Motor neuron (in vitro differentiated cells): ENCODE data around the gene BATF3. TPM values are rescaled to one million over a fixed set of nuclear protein-coding genes. Genes with fewer than 3 reads are reported as not detected.
A peak's percentile ranks its signal among the peaks of the same experiment; 100 is the strongest.
"Not testable (repeated sequence)": the region's sequence is repeated elsewhere in the genome, so short reads cannot be mapped to it uniquely, and the experiment has no call there.

Experiments
- ATAC-seq, 8 experiments: fragments of 200-7000 bp; cut with Tn5 transposase; replicated peaks in 6 of 8; 2 replicates each; pipeline ENCODE4 v1.8.0; 2021; ENCODE audit warnings: mild to moderate bottlenecking in 8 of 8, moderate library complexity in 8 of 8
- H3K27ac ChIP-seq, 2 donors: fragments of 250-450 bp; sonication (Bioruptor Pico); 2 replicates each; pipeline ENCODE4 v1.9.0; 2021; ENCODE audit warnings: antibody characterized with exemption in 2 of 2, mild to moderate bottlenecking in 2 of 2, moderate library complexity in 1 of 2
- H3K4me1 ChIP-seq, 2 donors: fragments of 250-450 bp; sonication (Bioruptor Pico); replicated peaks in 1 of 2; 2 replicates each; pipeline ENCODE4 v1.6.1; 2021; ENCODE audit warnings: antibody characterized with exemption in 2 of 2, mild to moderate bottlenecking in 2 of 2, moderate library complexity in 1 of 2
- H3K4me3 ChIP-seq, 5 donors: fragments of 250-450 bp; sonication (Bioruptor Pico); 2 replicates each; pipeline ENCODE4 v1.9.0; 2021; ENCODE audit warnings: antibody characterized with exemption in 5 of 5, mild to moderate bottlenecking in 5 of 5, moderate library complexity in 4 of 5
- WGBS, 10 experiments: fragments of 450-650 bp; shearing (Covaris generic); methylation state at CpG; one replicate each; pipeline ENCODE4 v1.0.0; 2022; 5-methylcytosine and 5-hydroxymethylcytosine counted together
- in situ Hi-C, 9 experiments: fragments of 400-800 bp; cut with MboI; loops; one replicate each; pipeline ENCODE4 v1.15.0; 2021; ENCODE audit warnings: low sequenced_read_pairs in 9 of 9, low pct_unique_long_range_greater_than_20kb in 2 of 9; ENCODE audit not compliant: unreplicated experiment in 9 of 9
- total RNA-seq, 8 experiments: library from RNA; unstranded; fragments of 300-600 nt; gene quantifications; 2 replicates each; pipeline versions ENCODE4 v1.2.3 to v1.2.4, GENCODE V29; 2022

The BATF3 gene
- total RNA-seq, 8 experiments from 2014 or later = 1.8 to 11.6 (median 2.8) TPM

DNA sequence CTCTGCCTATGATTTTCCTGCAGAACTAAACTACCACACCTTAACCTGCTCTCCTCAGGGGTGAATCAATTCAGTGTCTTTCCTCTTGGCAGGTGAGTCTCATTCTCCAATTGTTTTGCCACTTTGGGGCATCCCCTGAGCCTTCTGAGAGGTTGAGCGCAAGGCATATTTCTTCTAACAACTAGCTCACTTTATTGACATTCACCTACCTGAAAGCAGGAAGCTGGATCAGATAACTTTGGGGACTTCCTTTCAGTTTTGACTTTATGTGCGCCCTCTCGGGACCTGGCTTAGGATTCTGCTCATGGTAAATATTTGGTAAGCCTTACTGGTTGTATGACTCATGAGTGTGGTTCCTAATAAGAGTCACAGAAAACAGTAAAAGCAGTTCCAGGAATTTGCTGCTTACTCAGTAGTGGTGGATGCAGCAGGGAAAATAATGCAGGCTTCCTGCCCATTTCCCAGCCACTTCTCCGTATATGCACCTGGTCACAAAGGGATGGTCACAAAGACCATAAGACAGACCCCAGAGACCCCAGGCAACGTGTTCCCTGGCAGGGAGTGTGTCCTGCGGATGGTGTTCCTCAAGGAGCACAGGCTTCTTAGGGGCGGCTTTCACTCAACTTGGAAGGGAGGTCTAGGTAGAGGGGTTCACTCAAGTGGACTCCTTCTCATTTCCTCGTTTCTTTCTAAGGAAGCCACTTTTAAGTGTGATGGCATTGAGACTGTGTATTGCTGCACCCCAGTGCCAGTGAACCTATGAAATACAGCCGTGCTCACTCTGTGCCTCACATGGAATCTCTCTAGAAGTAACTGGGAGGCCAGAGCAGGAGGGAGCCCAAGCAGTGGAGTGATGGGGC, 22.0 kb upstream of the BATF3 start:
- WGBS, 10 experiments = 65 to 96% (median 87%) methylated on average over 2 to 9 of the region's 9 CpGs; no CpG with 5 or more reads in 2 of the 10 experiments
- ATAC-seq = peak in 3 of 8 experiments; percentile 39 to 81 (median 79)
- in situ Hi-C loops = no loop called here

DNA sequence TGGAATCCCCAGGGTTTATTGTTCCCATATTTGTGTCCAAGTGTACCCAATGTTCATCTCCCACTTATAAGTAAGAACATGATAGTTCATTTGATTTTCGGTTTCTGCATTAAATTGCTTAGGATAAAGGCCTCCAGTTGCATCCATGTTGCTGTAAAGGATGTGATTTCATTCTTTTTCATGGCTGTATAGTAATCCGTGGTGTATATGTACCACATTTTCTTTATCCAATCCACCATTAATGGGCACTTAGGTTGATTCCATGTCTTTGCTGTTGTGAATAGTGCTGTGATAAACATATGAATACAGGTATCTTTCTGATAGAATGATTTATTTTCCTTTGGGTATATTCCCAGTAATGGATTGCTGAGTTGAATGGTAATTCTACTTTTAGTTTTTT, 20.0 kb upstream of the BATF3 start:
- no peak overlapping the region for H3K4me3 ChIP-seq
- in situ Hi-C loops = no loop called here
- no peaks in the 10 kb centered on the region for H3K4me1 ChIP-seq
- 75 to 100% (median 87%) methylated on average over 1 to 2 of the region's 2 CpGs; no CpG with 5 or more reads in 1 of the 10 experiments for WGBS, 10 experiments
- no peak for ATAC-seq
- H3K27ac ChIP-seq = no peak overlapping the region

More for the DNA sequence above, 22.0 kb upstream of the BATF3 start:
- Histone ChIP-seq H3K4me1 (no peaks in the 10 kb centered on the region), H3K27ac (no peak overlapping the region), H3K4me3 (no peak overlapping the region)

DNA sequence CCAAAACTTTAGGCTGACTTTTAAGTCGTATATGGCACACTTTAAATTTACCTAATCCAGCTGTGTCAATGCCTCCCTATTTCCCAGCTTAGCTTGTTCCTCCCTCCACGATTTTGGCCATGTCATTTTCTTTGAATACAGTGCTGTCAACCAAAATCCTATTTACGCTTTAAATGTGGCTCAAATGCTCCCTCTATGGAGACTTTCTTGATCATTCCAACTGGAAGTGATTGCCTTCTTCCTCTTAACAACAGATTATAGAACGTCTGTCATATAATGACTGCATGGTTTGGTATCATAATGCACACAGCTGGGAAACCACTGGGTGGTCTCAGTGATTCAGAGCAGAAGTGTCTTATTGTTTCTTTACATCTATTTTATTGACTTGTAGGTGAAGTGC, 18.9 kb upstream of the BATF3 start:
- in situ Hi-C loops = no loop called here
- ATAC-seq = peak in 3 of 8 experiments; percentile 56 to 81 (median 78)
- no peak overlapping the region for H3K4me3 ChIP-seq
- WGBS, 10 experiments = 0 to 68% (median 46%) methylated on average over 1 to 4 of the region's 4 CpGs
- H3K4me1 ChIP-seq = no peaks in the 10 kb centered on the region
- H3K27ac ChIP-seq = no peak overlapping the region

DNA sequence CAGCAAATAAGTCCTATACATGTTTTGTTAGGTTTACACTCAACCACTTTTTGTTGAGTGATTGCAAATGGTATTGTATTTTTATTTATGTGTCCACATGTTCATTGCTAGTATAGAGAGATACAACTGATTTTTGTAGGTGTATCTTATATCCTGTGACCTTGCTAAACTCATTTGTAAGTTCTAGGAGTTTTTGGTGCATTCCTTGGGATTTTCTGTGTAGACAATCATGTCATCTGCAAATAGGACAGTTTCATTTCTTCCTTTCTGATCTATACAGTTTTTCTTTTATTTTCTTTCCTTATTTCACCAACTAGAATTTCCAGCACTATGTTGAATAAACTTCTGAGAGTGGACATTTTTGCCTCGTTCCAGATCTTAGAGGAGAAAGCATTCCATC, 16.5 kb upstream of the BATF3 start:
- no peak for ATAC-seq
- no peak overlapping the region for H3K27ac ChIP-seq
- H3K4me1 ChIP-seq = no peaks in the 10 kb centered on the region
- in situ Hi-C loops = no loop called here
- WGBS, 10 experiments = 8 to 100% (median 77%) methylated on average over 1 of the region's 1 CpG
- H3K4me3 ChIP-seq = no peak overlapping the region

DNA sequence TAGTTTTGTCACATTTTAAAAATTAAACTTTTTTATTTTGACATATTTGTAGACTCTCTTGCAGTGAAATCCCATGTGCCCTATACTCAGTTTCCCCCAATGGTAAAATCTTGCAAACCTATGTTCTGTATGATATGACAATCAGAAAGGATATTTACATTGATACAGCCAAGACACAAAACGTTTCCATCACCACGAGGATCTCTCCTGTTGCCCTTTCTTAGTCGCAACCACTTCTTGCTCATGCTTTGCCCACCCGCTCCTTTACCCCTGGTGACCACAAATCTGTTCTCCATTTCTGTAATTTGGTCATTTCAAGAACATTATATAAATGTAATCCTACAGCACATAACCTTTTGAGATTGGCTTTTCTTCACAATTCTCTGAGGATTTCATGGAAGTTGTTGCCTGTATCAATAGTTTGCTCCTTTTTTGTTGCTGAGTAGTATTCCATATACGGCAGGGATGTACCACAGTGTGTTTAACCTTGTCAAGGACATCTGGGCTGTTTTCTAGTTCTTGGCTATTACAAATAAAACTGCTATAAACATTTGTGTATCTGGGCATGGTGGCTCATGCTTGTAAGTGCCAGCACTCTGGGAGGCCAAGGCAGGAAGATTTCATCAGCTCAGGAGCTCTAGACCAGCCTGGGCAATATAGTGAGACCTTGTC, 14.0 kb upstream of the BATF3 start:
- ATAC-seq = no peak
- Histone ChIP-seq H3K27ac (no peak overlapping the region), H3K4me3 (no peak overlapping the region), H3K4me1 (no peaks in the 10 kb centered on the region)
- in situ Hi-C loops = no loop called here
- WGBS, 10 experiments = 44 to 95% (median 88%) methylated on average over 2 to 5 of the region's 5 CpGs

DNA sequence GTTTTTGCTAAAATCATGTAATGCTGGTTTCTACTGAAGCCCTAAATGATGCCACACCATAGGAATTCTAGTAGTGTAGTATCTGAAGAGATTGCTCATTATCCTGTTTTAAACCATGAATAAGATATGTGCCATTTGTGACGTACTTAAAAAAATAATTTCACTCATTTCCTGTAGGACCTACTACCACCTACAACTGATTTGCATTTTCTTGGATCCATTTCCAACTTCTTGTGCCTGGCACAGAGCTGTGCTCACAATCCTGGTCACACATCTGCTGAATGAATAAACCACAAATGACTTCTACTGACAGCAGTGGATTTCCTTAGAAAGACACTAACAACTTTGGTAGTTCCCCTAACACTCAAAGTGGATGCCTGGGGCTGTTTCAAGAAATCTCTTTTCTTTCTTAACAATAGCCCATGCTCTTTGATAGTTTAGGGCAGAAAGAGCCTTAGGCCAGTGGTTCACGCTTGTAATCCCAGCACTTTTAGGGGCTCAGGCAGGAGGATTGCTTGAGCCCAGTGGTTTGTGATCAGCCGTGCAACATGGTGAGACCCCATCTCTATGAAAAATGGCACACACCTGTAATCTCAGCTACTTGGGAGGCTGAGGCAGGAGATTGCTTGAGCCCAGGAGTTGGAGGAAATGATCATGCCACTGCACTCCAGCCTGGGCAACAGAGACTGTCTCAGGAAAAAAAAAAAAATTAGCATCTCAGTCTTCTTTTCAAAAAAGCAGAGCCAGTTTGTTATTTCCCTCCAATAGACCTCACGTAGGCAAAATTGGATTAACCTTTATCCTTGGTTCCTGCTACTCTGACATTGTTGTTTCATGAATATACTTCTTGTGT, 13.0 kb upstream of the BATF3 start:
- H3K4me1 ChIP-seq = no peaks in the 10 kb centered on the region
- no peak overlapping the region for H3K27ac ChIP-seq
- ATAC-seq = peak in 3 of 8 experiments; percentile 47 to 95 (median 65)
- in situ Hi-C loops = no loop called here
- 29 to 100% (median 80%) methylated on average over 1 to 3 of the region's 4 CpGs for WGBS, 10 experiments
- no peak overlapping the region for H3K4me3 ChIP-seq

DNA sequence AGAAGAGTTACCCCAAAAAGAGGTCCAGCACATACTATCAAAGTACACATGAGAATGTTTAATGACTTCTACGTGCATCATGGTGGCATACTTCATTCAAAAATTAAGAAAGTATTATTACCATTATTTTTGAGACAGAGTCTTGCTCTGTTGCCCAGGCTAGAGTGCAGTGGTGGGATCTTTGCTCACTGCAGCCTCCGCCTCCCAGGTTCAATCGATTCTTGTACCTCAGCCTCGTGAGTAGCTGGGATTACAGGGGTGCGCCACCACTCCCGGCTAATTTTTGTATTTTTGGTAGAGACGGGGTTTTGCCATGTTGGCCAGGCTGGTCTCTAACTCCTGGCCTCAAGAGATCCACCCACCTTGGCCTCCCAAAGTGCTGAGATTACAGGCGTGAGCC, 12.3 kb upstream of the BATF3 start:
- H3K27ac ChIP-seq = not testable (repeated sequence)

DNA sequence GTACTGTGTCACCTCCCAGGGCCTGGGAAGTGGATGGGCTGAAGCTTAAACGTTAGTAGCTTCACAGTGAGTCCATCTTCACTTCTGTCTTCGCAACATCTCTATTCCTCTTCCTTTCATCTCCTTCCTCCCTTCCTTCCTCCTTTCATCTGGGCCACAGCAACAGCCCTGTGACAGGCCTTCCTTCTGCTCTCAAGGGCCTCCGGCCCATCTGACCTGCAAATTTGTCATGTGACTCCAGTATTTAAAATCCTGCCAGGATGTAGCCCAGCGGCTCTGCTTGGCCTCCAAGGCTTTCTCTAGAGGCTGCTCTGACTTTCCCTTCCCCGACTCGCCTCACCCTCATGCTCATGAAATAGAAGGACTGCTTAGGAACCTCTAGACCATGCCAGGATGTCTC, 10.9 kb upstream of the BATF3 start:
- no peak for ATAC-seq
- no peak overlapping the region for H3K4me3 ChIP-seq
- in situ Hi-C loops = no loop called here
- no peaks in the 10 kb centered on the region for H3K4me1 ChIP-seq
- no peak overlapping the region for H3K27ac ChIP-seq
- 55 to 93% (median 81%) methylated on average over 3 to 6 of the region's 6 CpGs; no CpG with 5 or more reads in 1 of the 10 experiments for WGBS, 10 experiments

More for the DNA sequence above, 12.3 kb upstream of the BATF3 start:
- H3K4me3 ChIP-seq, H3K4me1 ChIP-seq, in situ Hi-C loops, ATAC-seq: not testable (repeated sequence)
- WGBS, 10 experiments = 80 to 98% (median 93%) methylated on average over 5 to 8 of the region's 8 CpGs; no CpG with 5 or more reads in 2 of the 10 experiments

DNA sequence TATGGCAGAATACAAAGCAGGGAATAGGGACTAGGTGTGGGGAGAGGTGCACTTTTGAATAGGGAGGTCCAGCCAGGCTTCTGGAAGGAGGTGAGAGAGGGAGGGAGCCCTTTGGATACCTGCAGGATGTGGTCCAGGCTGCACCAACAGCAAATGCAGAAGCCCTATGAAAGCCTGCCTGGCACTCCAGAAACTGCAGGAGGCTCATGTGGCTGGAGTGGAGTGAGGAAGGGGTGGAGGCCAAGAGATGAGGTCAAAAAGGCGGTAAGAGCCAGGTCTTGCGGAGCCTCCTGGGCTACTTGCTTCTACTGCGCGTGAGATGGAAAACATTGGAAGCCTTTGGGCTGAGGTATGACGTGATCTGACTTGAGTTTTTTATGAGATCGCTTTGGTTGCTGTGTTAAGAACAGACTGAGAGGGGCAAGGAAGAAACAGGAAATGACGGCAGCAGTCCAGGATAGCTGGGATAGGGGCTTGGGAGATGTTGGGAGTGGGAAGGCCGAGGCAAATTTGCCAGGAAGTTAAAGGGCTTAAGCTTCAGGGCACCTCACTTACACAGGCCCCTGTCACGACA, 4.4 kb upstream of the BATF3 start:
- in situ Hi-C loops = no loop called here
- ATAC-seq = no peak
- Histone ChIP-seq H3K27ac (no peak overlapping the region), H3K4me3 (no peak overlapping the region), H3K4me1 (peaks cover 0 to under 1% of the 10 kb centered on the region in 2 donors)
- WGBS, 10 experiments = 40 to 93% (median 79%) methylated on average over 2 to 9 of the region's 9 CpGs; no CpG with 5 or more reads in 2 of the 10 experiments

DNA sequence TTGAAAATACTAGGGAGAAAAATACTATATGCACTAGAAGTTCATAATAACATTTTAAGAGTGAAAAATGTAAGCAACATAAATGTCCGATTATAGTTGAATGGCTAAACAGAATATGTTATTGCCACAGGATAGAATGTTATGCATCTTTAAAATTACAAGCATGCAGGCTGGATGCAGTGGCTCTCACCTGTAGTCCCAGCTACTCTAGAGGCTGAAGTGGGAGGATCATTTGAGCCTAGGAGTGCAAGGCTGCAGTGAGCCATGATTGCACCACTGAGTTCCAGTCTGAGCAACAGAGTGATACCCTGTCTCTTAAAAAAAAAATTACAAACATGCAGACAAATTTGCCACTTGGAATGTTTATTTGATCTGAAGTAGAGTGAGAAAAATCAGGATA, 3.0 kb upstream of the BATF3 start:
- 0 to 71% (median 46%) methylated on average over 1 of the region's 1 CpG for WGBS, 10 experiments
- H3K4me3 ChIP-seq = no peak overlapping the region
- ATAC-seq = no peak
- H3K4me1 ChIP-seq = peaks cover 6 to 9% of the 10 kb centered on the region in 2 donors
- in situ Hi-C loops = no loop called here
- H3K27ac ChIP-seq = no peak overlapping the region

DNA sequence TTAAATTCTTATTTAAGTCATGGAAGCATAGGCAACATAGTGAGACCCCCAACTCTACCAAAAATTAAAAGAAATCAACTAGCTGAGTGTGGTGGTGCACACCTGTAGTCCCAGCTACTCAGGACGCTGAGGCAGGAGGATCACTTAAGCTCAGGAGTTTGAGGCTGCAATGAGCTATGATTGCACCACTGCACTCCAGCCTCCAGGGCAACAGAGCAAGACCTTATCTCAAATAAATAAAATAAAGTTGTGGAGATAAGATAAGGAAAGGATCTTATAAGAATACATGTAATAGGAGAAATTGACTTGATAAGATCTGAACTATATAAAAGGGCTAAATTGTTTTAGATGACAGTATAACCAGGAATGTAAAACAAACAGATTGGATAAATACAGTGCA, 2.3 kb upstream of the BATF3 start:
- Histone ChIP-seq H3K27ac (no peak overlapping the region), H3K4me1 (peaks cover 6 to 9% of the 10 kb centered on the region in 2 donors), H3K4me3 (no peak overlapping the region)
- no peak for ATAC-seq
- in situ Hi-C loops = no loop called here
- WGBS, 10 experiments = 60 to 100% (median 90%) methylated on average over 1 of the region's 1 CpG; no CpG with 5 or more reads in 4 of the 10 experiments

DNA sequence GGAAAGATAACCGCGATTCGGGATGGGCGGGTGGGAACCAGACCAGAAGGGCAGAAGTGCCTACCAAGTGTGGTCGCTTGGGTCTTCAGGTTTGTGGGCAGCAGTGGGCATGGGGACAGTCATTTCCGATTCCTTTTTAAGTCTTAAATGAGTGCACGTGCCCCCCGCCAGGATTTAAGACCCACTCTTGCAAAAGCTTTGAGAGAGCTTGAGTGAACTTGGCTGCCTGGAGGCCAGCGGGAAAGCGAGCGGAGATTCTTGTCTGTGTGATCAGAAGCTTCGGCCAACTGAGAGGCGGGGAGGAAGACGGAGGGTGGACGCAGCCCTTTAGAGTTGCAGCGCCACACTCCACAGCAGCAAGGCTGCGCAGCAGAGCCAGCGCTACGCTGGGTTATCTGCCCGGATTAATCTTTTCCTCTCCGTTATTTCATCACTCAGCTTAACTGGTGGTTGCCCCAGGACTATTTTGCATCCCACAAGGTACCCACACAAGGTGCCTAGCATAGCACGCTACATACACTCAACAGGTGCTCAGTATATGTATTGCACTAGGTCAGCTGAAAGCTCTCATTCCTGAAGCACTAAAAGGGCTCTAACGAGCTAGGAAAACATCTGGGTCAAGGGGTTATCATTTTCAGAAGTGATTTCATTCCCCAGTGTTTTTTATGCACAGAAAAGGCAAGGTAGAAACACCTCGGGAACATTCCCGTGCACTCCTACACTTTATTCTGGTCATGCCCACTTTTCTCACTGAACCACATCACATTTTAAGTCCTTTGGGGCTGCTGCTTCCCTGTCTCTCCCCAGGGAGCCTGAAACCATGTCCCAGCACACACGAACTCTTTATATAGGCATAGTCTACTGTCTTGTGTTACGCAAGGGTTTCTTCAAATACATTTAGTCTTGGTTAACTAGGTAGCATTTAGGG, 1.5 kb upstream of the BATF3 start:
- WGBS, 10 experiments = 7 to 50% (median 20%) methylated on average over 1 to 20 of the region's 27 CpGs; no CpG with 5 or more reads in 1 of the 10 experiments
- Histone ChIP-seq H3K4me1 (peaks cover 6 to 9% of the 10 kb centered on the region in 2 donors), H3K27ac (no peak overlapping the region), H3K4me3 (peak overlapping the region; percentile 45 to 59 (median 58))
- in situ Hi-C loops = no loop called here
- ATAC-seq = peak; percentile 23 to 70 (median 44)
